Upper lobe of right lung (tissue), 1 donor: ENCODE measurements around the gene MGLL. TPM values are rescaled to one million over a fixed set of nuclear protein-coding genes. Genes with fewer than 3 reads are reported as not detected.
A peak's percentile ranks its signal among the peaks of the same experiment; 100 is the strongest.

Source experiments
- ATAC-seq: fragments of 200-7000 bp; cut with Tn5 transposase; one replicate; pipeline ENCODE4 v1.9.1; 2020; ENCODE audit warnings: mild to moderate bottlenecking, moderate library complexity
- DNase-seq: peaks from one replicate; pipeline ENCODE4 v3.0.0-alpha.2; 2020
- H3K27ac ChIP-seq: fragments of 200-600 bp; one replicate; pipeline ENCODE4 v1.8.0; 2022
- H3K27me3 ChIP-seq: fragments of 200-600 bp; one replicate; pipeline ENCODE4 v1.8.0; 2022; ENCODE audit warnings: mild to moderate bottlenecking
- H3K36me3 ChIP-seq: fragments of 200-600 bp; one replicate; pipeline ENCODE4 v1.8.0; 2022
- H3K4me1 ChIP-seq: fragments of 200-600 bp; one replicate; pipeline ENCODE4 v1.8.0; 2022
- H3K4me3 ChIP-seq: fragments of 200-600 bp; one replicate; pipeline ENCODE4 v1.8.0; 2022; ENCODE audit warnings: mild to moderate bottlenecking
- H3K9me3 ChIP-seq: fragments of 200-600 bp; one replicate; pipeline ENCODE4 v1.8.0; 2022
- CTCF ChIP-seq: fragments of 200-600 bp; IDR thresholded peaks from one replicate; pipeline ENCODE4 v1.8.0; 2022; ENCODE audit warnings: antibody characterized with exemption
- intact Hi-C: fragments of 100-400 bp; cut with DNase I; formaldehyde crosslinking; loops from one replicate; pipeline ENCODE4 v1.11.0; 2022
- total RNA-seq: library from RNA; stranded (reverse); fragmentation: NEBNext Ultra II Directional; extraction: Animal tissue kit (Norgen Biotek cat#: 25700); gene quantifications from one replicate; pipeline ENCODE4 v1.2.1, GENCODE V29; 2021
- donor health status: DM: no; HTN: yes; CAD: no; lungs with severe emphysema.

The MGLL gene
- total RNA-seq, 1 donor from 2014 or later = 194 TPM

- intact Hi-C loops = no loop called here
- no peak for ATAC-seq
Observed at GRCh38 chr3:127805026-127805753, 17.1 kb downstream of the MGLL start.

GRCh38 chr3:127804141-127804540 lies 18.2 kb downstream of the MGLL start:
- TF ChIP-seq CTCF = no peak
- ATAC-seq (no peak), DNase-seq (no peak)
- peaks cover 7% of the 10 kb centered on the region for H3K36me3 ChIP-seq
- peaks cover 5% of the 10 kb centered on the region for H3K4me1 ChIP-seq
- no peak overlapping the region for H3K4me3 ChIP-seq
- H3K27ac ChIP-seq = no peak overlapping the region
- no peaks in the 10 kb centered on the region for H3K27me3 ChIP-seq
- H3K9me3 ChIP-seq = no peaks in the 10 kb centered on the region
- intact Hi-C loops = no loop called here

More at GRCh38 chr3:127805026-127805753, 17.1 kb downstream of the MGLL start:
- no peak overlapping the region for H3K4me3 ChIP-seq
- TF ChIP-seq CTCF = no peak
- no peaks in the 10 kb centered on the region for H3K27me3 ChIP-seq
- H3K9me3 ChIP-seq = no peaks in the 10 kb centered on the region
- H3K36me3 ChIP-seq = peaks cover 7% of the 10 kb centered on the region
- H3K27ac ChIP-seq = no peak overlapping the region
- DNase-seq = no peak
- H3K4me1 ChIP-seq = no peaks in the 10 kb centered on the region

- no peak for DNase-seq
- intact Hi-C loops = no loop called here
- ATAC-seq = peak; percentile 78
Observed at GRCh38 chr3:127803619-127804018, 18.7 kb downstream of the MGLL start.

GRCh38 chr3:127802606-127803005 lies 19.7 kb downstream of the MGLL start:
- Histone ChIP-seq H3K27ac (no peak overlapping the region), H3K27me3 (no peaks in the 10 kb centered on the region), H3K4me3 (no peak overlapping the region), H3K9me3 (no peaks in the 10 kb centered on the region), H3K36me3 (peaks cover 4% of the 10 kb centered on the region), H3K4me1 (peaks cover 5% of the 10 kb centered on the region)
- intact Hi-C loops = no loop called here
- no peak for ATAC-seq
- no peak for TF ChIP-seq CTCF
- no peak for DNase-seq

More at GRCh38 chr3:127803619-127804018, 18.7 kb downstream of the MGLL start:
- no peak for TF ChIP-seq CTCF
- Histone ChIP-seq H3K36me3 (peaks cover 5% of the 10 kb centered on the region), H3K27me3 (no peaks in the 10 kb centered on the region), H3K27ac (no peak overlapping the region), H3K9me3 (no peaks in the 10 kb centered on the region), H3K4me1 (peaks cover 5% of the 10 kb centered on the region), H3K4me3 (no peak overlapping the region)

- ATAC-seq (no peak), DNase-seq (no peak)
- Histone ChIP-seq H3K4me1 (peaks cover 5% of the 10 kb centered on the region), H3K9me3 (no peaks in the 10 kb centered on the region), H3K27me3 (no peaks in the 10 kb centered on the region), H3K27ac (no peak overlapping the region), H3K4me3 (no peak overlapping the region), H3K36me3 (peaks cover 9% of the 10 kb centered on the region)
- intact Hi-C loops = no loop called here
- TF ChIP-seq CTCF = no peak
Observed at GRCh38 chr3:127801731-127802313, 20.5 kb downstream of the MGLL start.
